ELF-1 (cell line): ENCODE data around the gene SGSH.

Experiments
- DNase-seq: peaks from one replicate; pipeline ENCODE4 v3.0.0-alpha.2; 2016; ENCODE audit warnings: low read depth, low spot score

SGSH gene

DNA sequence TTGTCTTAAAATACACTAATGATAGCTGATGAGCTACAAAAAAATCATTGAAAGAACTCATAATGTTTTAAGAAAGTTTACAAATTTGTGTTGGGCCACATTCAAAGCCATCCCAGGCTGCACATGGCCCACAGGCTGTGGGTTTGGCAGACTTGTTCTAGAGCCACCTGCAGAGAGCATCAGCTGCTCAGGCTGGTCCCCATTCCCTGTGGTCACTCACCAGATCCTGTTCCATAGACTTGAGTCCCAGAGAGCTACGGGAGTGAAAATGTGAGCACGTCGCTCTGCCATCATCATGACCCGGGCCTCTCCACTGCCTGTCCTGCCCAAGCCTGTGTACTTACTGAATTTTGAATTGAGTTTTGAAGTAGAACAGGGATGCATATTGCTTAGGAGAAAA, 7.0 kb upstream of the SGSH start:
- DNase-seq: no peak

DNA sequence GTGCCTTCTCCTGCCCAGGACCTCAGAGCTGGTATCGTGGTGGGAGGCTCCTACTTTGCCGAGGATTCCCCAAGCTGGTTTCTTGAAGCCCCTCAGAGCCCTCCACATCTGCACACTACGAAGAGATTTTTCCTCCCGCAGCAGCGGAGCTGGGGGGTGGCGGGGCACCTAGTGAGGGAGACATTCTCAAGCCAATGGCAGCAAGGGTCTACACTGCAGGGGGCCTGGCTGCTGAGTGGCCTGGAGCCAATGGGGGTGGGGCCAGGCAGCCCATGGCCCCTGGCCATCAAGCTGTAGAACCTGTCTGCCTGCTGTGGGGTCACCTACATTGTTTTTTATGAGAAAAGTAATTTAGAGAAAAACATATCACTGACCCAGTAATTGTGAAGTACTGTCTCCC, 5.1 kb upstream of the SGSH start:
- DNase-seq: peak; percentile 75

DNA sequence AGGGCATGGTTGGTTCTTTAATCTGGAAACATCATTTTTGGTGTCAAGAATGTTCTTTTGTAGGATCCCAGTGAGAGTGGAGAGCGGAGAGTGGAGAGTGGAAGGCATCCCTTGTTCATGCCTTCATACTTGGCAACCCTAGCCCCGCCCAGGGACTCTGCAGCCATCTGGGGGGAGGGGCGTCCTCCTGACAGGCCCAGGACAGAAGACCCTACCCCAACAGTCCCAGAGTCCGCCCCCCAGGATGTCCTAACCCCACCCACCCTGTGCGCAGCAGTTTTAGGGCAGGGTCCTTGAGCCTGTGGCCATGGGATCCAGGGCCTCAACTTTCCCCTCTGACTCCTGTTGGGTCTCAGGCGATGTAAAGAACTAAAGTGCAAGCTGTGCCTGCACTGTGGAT, 4.5 kb upstream of the SGSH start:
- peak; percentile 27 for DNase-seq

DNA sequence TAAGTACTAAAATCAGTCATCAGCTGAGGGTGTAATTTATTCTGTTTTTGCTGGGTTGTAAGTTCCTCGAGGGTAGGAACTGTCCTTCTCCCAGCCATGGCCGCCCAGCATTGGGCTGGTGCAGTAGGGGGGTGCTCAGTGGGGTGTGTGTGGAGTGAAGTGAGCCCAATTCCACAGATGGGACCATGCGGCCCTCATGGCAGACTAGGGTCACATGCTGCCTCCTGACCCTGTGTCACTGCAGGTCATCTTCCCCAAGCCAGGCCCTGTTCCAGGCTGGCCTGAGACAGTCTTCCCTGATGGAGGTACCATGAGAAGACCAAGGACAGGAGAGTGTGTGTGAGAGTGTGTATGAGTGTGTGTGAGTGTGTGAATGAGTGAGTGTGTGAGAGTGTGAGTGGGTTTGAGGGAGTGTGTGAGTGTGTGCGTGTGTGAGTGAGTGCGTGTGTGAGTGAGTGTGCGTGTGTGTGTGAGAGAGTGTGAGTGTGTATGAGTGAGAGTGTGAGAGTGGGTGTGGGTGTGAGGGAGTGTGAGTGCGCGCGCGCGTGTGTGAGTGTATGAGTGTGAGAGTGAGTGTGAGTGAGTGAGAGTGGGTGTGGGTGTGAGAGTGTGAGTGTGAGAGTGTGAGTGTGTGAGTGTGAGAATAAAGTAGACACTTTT, 3.8 kb upstream of the SGSH start:
- DNase-seq: no peak

DNA sequence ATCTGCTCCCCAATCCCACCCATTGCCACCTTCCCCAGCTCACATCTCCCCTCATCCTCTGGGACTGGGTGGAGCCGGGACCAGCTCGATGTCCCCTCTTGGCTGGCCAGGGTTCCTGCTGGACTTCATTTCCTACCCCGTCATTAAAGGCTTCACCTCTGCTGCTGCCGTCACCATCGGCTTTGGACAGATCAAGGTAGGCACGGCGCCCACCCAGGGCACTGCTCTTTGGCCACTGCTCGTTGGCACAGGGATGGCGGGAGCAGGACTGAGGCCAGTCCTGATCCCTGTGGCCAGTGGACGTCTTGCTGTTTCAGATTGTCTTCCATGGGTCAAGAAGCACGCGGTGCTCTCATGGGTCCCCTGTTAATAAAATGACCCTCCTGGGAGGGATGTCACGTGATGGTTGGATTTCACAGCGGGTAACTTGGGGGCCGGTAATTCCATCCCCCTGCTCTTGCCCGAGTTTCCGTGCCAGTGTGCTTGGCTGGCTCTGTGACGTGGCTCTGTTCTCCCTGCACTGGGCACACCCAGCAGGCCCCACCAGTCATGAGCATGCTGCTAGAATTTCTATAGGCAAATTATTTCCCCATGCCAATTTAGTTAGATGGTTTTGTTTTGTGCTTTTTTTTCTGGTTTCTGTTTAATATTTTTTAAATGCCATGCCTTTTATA, 3.1 kb upstream of the SGSH start:
- DNase-seq: no peak

DNA sequence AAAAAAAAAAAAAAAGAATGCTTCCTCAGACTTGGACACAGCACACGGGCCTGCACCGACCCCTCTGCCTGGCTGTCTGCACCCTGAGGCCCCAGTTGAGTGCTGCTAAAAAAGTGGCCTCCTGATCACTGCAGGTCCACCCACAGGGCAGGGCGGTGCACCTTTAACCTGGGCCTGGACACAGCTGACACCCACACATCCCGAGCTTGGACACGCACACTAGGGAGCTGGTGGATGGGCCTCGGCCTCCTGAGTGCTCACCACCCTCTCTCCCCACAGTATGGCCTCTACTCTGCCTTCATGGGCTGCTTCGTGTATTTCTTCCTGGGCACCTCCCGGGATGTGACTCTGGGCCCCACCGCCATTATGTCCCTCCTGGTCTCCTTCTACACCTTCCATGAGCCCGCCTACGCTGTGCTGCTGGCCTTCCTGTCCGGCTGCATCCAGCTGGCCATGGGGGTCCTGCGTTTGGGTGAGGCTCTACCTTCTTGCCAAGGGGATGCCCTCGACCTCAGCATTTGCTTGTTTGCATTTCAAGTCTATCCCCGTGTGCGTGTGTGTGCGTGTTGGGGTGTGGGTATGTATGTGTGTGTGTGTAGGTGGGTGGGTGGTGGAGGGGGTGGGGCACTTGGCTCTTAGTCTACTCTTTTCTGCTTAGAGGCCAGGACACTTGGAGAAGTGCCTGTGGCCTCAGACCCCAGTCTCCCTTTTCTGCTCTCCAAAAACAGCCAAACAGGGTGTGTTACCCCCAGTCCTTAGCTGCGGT, 2.4 kb upstream of the SGSH start:
- DNase-seq: no peak

DNA sequence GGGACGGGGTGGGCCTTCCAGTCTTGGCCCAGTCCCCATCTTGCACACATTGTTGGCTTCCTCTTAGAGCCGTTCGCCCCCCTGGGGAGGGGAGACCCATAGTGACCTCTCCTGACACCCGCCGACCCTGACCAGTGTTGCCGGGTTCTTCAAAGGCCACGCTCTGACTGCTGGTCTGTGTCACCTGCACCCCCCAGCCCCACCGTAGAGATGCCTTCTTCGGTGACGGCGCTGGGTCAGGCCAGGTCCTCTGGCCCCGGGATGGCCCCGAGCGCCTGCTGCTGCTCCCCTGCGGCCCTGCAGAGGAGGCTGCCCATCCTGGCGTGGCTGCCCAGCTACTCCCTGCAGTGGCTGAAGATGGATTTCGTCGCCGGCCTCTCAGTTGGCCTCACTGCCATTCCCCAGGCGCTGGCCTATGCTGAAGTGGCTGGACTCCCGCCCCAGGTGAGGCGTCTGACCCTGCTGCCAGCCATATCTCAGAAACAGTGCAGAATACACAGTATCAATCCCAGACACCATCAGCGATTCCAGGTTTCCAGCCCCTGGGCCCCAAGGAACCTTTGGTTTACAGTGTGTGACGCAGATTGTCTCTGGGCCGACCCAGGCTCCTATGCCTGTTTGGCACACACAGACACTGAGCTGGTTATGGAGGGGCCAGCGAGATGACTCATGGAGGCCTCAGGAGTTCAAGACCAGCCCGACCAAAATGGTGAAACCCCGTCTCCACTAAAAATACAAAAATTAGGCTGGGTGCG, 1.4 kb upstream of the SGSH start:
- DNase-seq: peak; percentile 18

DNA sequence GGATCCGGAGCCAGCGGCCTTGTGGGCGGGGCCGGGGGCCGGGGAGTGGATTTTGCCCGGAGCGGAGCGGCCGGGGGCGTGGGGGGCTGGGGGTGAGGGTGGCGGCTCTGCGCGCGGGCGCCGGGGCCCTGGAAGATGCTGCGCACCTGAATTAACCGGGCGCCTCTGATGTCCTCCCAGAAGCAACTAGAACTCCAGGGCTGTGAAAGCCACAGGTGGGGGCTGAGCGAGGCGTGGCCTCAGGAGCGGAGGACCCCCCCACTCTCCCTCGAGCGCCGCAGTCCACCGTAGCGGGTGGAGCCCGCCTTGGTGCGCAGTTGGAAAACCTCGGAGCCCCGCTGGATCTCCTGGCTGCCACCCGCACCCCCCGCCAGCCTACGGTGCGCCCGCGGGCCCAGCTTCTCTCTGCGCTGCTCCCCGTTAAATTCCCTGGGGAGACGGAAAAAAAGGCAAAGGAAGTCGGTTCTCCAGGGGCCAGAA, 643 bp upstream of the SGSH start:
- DNase-seq: no peak

DNA sequence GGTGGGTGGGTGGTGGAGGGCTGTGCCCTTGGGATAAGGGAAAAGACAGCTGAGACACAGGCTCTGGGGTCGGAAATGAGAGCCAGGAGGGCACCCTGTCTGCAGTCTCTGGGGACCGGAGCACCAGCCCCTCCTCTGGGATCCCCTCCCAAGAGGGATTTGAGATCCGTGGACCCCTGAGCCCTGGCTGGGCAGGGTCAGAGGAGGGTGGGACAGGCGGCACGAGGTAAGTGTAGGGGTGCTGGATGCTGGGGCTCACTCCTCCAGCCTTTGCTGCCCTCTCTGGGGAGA, 425 bp downstream of the SGSH start:
- no peak for DNase-seq

DNA sequence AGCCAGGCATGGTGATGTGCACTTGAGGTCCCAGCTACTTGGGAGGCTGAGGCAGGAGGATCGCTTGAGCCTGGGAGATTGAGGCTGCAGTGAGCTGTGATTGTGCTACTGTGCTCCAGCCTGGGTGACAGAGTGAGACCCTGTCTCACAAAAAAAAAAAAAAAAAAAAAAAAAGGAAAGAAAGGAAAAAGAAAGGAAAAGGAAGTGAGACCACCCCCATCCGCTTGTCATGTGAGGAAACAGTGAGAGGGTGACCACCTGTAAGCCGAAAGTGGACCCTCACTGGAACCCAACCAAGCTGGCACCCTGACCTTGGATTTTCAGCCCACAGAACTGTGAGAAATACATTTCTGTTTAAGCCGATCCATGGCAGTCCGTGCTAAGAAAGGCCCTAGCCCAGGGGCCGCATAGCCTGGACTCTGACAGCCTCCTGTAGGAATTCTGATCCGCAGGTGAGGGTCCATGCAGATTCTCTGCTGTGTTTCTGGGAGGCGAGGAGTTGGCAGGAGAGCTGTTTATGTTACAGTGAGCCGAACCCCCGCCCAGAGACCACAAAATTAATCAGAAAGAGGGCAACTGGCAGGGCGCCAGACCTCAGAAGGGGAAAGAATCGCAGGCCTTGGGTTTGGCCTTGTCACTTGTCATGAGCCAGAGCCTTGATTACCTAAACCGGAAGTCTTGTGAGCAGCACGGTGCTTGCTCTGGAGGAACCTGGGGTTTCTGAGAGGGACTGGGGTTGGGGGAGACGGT, 945 bp downstream of the SGSH start:
- peak; percentile 21 for DNase-seq

DNA sequence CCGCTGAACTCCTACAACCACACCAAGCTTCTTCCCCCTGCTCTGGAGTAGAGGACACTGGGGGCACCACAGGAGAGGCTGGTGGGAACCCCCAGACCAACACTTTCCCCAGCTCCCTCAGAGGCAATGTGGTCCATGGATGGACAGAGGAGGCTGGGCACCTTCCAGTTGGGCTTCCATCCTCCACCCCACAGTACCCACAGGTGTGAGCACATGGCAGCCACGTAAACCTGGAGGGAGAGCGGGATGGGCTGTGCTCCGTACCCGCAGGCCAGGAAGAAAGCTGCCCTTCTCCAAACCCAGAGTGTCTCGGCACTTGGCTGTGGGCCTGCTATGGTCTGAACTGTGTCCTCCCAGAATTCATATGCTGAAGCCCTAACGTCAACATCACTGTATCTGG, 1.7 kb downstream of the SGSH start:
- no peak for DNase-seq

DNA sequence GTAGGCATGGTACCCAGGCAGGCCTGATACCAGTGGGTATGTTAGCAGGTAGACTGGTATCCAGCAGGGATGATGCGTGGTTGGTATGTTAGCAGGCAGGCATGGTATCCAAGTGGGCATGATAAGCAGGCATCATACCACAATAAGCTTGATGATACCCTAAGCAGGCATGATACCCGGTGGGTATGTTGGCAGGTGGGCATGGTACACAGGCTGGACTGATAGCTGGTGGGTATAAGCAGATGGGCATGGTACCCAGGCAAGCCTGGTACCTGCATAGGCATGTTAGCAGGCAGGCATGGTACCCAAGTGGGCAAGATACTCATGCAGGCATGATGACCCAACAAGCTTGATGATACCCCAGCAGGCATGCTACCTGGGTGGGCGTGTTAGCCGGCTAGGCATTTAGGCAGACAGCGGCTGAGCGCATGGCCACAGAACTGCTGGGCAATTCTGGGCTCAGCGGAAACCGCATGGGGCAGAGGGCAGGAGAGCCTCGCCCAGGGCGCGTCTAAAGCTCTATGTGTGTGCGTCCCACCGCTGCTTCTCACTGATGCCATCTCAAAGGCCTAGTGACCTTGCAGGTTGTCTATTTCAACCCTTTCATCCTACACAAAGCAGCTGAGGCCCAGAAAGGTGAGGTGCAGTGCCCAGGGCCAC, 2.3 kb downstream of the SGSH start:
- DNase-seq: no peak

DNA sequence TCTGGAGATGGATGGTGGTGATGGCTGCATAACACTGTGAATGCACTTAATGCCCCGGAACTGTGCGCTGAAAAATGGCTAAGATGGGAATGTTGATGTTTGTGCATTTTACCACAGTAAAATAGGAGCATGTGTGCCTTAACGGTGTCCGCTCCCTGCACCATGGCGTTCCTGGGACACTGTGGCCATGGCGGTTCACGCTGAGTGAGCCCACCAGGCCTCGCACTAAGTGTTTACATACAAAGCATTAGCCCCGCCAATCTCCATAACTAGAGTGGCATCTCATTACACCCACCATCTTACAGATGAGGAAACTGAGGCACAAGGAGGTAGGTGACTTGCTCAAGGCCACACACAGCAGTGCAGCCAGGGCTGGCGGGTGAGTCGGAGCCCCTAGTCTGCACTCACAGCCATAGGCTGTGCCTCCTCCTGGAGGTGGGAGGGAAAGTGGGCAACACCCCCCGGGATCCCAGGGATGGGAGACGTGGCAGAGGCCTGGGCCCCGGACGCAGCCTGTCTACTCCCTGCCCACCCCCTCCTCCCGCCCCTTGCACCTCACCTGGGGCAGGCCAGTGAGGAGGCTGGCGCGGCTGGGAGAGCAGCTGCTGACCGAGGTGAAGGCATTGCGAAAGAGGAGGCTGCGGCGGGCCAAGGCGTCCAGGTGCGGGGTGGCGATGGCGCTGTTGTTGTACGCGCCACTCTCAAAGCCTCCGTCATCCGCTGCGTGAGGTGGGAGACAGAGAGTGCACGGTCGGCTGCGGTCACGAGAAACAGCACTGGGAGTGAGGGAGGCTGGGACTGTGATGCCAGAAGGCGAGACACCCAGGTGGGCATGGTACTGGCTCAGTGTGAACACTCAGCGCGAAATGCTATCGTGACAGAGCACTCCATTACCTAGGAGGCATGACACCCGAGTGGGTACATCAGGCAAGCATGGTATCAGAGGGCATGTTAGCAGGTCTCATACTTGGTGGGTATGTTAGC, 3.4 kb downstream of the SGSH start:
- DNase-seq: no peak

DNA sequence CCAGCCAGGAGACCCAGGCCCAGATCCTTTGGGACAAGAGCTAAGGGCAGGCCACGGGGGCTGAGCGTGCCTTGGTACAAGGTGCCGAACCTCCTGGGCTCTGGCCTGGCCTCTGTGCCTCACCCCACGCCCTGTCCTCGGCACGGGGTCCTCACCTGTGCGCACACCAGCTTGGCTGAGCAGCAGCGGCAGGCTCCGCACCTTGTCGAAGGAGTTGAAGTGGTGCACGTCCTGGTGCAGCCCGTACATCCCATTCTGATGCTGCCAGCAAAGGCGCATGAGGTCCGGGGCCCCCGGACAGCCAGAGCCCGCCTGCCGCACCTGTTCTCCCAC, 5.3 kb downstream of the SGSH start:
- no peak for DNase-seq

DNA sequence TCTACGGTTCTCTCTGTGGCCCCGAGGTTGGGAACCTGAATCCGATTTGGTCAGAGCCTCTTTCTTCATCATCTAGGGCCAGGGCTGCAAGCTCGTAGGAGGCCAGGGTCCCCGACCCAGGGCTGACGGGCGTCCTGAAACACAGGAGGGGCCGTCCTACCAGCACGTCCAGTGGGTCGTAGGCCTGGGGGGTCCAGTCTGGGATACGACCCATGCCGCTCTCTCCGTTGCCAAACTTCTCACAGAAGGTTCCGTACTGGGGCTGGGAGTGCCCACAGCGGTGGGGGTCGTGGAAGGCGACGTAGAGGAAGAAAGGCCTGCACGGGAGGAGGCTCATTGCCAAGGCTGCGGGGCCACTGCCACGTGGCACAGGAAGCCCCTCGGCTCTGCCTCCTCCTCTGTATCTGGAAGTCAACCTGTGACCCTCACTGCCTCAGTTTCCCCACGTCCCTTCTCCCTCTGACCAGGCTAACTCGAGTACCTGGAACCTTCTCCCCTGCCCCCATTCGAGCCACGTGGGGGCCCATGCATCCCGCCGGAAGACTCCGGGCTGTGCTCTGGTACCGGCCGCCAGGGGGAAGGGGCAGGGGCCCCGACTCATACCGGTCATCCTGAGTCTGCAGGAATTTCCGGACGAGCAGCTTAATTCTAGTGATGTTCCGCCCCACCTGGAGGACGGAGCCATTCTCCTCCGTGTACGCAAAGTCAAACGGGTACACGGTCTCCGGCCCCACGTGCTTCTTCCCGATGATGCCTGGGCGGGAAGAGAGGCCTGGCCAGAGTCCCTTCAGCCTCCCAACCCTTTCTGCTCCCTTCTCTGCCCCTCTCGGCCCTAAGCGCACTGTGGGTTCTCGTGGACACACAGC, 5.9 kb downstream of the SGSH start:
- DNase-seq: no peak

DNA sequence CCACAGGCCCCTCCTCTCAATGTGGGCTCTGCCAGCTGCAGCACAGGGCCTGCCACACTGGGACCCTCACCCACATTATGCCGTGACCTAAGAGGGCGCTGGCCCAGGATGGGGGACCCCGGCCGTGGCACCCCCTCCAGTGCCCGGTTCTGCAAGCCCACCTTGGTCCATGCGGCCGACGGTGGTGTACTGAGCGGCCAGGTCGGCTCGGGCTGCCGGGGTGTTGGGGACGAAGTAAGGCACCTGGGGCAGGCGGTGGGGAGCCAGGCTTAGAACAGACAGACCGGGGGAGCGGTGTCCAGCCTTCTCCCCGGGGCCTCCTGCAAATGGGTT, 6.5 kb downstream of the SGSH start:
- DNase-seq: no peak

DNA sequence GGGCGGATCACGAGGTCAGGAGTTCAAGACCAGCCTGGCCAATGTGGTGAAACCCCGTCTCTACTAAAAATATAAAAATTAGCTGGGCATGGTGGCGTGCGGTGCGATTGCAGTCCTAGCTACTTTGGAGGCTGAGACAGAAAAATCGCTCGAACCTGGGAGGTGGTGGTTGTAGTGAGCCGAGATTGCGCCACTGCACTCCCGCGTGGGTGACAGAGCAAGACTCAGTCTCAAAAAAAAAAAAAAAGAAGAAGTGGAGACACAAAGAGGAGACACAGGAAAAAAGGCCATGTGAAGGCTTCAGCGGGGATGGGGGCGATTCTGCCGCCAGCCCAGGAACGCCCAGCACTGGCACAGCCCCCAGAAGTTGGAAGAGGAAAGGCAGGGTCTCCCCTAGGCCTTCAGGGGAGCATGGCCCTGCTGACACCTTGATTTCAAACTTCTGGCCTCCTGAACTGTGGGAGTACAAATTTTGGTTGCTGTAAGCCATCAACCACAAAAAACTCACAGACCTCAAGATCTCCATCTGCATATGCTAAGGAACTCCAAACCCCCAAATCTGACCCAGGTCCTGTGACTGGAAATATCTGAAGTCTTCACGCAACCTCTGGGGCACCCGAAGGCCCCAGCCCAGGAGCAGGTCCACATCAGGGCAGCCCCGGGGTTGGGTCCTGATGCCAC, 7.0 kb downstream of the SGSH start:
- no peak for DNase-seq

DNA sequence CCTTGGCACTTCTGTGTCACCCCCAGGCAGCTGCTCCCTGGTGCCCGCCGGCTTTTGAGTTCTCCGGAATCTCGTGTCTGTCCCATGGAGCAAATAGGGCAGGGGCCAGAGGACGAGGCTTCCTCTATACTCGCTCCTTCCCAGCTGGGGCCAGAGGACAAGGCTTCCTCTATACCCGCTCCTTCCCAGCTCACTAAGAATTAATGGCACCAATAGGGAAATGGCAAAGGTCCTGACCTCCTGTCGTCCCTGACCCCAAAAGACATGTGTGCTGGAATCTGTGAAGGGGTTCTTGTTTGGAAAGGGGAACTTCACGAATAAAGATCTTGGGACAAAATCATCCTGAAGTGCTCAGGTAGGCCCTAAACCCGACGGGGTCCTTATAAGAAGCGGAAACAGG, 7.6 kb downstream of the SGSH start:
- DNase-seq: no peak

DNA sequence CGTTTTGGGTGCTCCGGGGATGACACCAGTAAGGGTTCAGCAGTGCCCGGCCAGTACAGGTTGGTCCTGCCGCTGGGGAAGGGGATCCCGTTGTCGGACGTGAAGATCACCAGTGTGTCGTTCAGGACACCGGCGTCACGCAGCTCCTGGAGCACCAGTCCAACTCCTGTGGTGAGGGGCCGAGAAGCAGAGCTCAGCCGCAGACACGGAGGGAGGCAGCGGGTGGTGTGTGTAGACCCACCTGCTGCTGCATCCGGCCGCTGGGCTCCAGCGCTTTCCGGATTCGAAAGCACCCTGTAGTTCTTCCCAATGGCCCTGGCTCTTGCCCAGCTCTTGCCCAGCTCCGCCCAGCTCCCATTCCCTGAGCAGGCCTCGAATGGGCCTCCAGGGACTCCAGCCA, 8.0 kb downstream of the SGSH start:
- DNase-seq: no peak
